Measurements from ENCODE around the gene MED25. TPM values are rescaled to one million over a fixed set of nuclear protein-coding genes. Genes with fewer than 3 reads are reported as not detected.

MED25 gene
- polyA plus RNA-seq, 1 donor from 2014 or later, result 18.9 TPM

DNA sequence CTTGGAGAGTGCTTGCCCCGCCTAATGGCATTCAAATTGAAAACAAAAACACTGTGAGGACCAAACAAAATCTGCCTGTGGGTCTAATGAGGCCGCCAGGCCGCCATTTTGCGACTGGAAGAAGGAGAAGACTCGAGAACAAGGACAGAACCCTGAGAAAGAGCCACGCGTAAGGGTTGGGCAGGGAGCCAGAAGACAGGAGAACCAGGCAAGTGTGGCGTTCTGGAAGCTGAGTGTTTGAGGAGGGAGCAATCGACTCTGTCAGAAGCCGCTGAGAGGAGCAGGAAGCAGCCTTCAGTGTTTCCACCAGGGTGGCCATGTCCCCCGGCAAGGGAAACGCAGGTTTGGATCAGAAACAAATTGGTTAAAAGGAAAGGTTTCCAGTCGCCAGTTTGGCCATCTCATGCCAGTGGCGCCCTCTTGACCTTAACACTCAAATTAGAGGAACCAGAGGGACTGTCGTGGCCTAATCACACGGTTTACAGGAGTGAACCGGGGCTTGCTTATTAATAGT is 22.7 kb downstream of the MED25 start:
- no peak for TF ChIP-seq MXI1 (conservative IDR thresholded peaks at IDR 0.05; ENCODE audit: poor library complexity, severe bottlenecking)
- TF ChIP-seq, protein P1, sequence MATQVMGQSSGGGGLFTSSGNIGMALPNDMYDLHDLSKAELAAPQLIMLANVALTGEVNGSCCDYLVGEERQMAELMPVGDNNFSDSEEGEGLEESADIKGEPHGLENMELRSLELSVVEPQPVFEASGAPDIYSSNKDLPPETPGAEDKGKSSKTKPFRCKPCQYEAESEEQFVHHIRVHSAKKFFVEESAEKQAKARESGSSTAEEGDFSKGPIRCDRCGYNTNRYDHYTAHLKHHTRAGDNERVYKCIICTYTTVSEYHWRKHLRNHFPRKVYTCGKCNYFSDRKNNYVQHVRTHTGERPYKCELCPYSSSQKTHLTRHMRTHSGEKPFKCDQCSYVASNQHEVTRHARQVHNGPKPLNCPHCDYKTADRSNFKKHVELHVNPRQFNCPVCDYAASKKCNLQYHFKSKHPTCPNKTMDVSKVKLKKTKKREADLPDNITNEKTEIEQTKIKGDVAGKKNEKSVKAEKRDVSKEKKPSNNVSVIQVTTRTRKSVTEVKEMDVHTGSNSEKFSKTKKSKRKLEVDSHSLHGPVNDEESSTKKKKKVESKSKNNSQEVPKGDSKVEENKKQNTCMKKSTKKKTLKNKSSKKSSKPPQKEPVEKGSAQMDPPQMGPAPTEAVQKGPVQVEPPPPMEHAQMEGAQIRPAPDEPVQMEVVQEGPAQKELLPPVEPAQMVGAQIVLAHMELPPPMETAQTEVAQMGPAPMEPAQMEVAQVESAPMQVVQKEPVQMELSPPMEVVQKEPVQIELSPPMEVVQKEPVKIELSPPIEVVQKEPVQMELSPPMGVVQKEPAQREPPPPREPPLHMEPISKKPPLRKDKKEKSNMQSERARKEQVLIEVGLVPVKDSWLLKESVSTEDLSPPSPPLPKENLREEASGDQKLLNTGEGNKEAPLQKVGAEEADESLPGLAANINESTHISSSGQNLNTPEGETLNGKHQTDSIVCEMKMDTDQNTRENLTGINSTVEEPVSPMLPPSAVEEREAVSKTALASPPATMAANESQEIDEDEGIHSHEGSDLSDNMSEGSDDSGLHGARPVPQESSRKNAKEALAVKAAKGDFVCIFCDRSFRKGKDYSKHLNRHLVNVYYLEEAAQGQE (IDR thresholded peaks at IDR 0.05; ENCODE audit: borderline replicate concordance), result no peak
- no peak for TF ChIP-seq EP300 (conservative IDR thresholded peaks at IDR 0.05; ENCODE audit: poor library complexity, severe bottlenecking)
- no peak for TF ChIP-seq TAF1 (IDR thresholded peaks at IDR 0.05; ENCODE audit: low read depth)
- TF ChIP-seq RAD21 (conservative IDR thresholded peaks at IDR 0.05), result no peak
- TF ChIP-seq POLR2AphosphoS5 (IDR thresholded peaks at IDR 0.05), result no peak
- no peak for TF ChIP-seq EZH2 (IDR thresholded peaks at IDR 0.05; ENCODE audit: borderline replicate concordance, insufficient read depth, low read length, poor library complexity, severe bottlenecking)
- TF ChIP-seq, protein P2, sequence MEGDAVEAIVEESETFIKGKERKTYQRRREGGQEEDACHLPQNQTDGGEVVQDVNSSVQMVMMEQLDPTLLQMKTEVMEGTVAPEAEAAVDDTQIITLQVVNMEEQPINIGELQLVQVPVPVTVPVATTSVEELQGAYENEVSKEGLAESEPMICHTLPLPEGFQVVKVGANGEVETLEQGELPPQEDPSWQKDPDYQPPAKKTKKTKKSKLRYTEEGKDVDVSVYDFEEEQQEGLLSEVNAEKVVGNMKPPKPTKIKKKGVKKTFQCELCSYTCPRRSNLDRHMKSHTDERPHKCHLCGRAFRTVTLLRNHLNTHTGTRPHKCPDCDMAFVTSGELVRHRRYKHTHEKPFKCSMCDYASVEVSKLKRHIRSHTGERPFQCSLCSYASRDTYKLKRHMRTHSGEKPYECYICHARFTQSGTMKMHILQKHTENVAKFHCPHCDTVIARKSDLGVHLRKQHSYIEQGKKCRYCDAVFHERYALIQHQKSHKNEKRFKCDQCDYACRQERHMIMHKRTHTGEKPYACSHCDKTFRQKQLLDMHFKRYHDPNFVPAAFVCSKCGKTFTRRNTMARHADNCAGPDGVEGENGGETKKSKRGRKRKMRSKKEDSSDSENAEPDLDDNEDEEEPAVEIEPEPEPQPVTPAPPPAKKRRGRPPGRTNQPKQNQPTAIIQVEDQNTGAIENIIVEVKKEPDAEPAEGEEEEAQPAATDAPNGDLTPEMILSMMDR (IDR thresholded peaks at IDR 0.05; ENCODE audit: poor library complexity, severe bottlenecking), result no peak
- no peak for TF ChIP-seq SMC3 (conservative IDR thresholded peaks at IDR 0.05; ENCODE audit: poor library complexity)
- Histone ChIP-seq H3K4me2 (ENCODE audit: low read length) (no peak overlapping the region), H3K9me2 (ENCODE audit: insufficient read depth, low read length) (no peaks in the 10 kb centered on the region), H3K27ac (ENCODE audit: low read length) (no peak overlapping the region), H3K4me3 (ENCODE audit: low read length) (no peak overlapping the region), H3K9me3 (ENCODE audit: low read length) (no peaks in the 10 kb centered on the region), H3K79me2 (replicated peaks; ENCODE audit: insufficient read depth, low read length) (no peaks in the 10 kb centered on the region), H3K36me3 (ENCODE audit: insufficient read depth, low read length) (peaks cover 5% of the 10 kb centered on the region), H3K9ac (ENCODE audit: low read length) (no peak overlapping the region), H3F3A (ENCODE audit: insufficient read depth, low read length, poor library complexity, severe bottlenecking) (no peaks in the 10 kb centered on the region), H2AFZ (ENCODE audit: low read depth, low read length) (no peak overlapping the region), H4K20me1 (ENCODE audit: insufficient read depth) (no peaks in the 10 kb centered on the region), H3K27me3 (ENCODE audit: insufficient read depth, low read depth, low read length) (no peaks in the 10 kb centered on the region)

DNA sequence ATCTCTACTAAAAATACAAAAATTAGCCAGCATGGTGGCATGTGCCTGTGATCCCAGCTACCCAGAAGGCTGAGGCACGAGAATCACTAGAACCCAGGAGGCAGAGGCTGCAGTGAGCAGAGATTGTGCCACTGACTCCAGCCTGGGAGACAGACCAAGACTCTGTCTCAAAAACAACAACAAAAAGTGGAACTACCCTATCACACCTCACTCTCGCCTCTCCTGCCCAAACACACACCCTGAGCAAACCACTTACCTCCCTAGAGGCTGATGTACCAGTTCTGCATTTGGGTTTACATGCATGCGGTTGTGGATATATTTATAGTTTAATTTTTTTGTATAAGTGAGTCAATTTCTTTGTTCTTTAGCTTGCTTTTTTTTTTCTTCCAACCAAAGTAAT is 25.2 kb downstream of the MED25 start:
- H2AFZ ChIP-seq (ENCODE audit: low read depth, low read length), result no peak overlapping the region
- peaks cover 5% of the 10 kb centered on the region for H3K36me3 ChIP-seq (ENCODE audit: insufficient read depth, low read length)
- no peaks in the 10 kb centered on the region for H3F3A ChIP-seq (ENCODE audit: insufficient read depth, low read length, poor library complexity, severe bottlenecking)
- no peak overlapping the region for H3K27ac ChIP-seq (ENCODE audit: low read length)
- H3K9me3 ChIP-seq (ENCODE audit: low read length), result no peaks in the 10 kb centered on the region
- no peak overlapping the region for H3K9ac ChIP-seq (ENCODE audit: low read length)
- no peaks in the 10 kb centered on the region for H3K79me2 ChIP-seq (replicated peaks; ENCODE audit: insufficient read depth, low read length)
- H4K20me1 ChIP-seq (ENCODE audit: insufficient read depth), result no peaks in the 10 kb centered on the region
- no peak for TF ChIP-seq SMC3 (conservative IDR thresholded peaks at IDR 0.05; ENCODE audit: poor library complexity)
- TF ChIP-seq TAF1 (IDR thresholded peaks at IDR 0.05; ENCODE audit: low read depth), result no peak
- no peak for TF ChIP-seq RAD21 (conservative IDR thresholded peaks at IDR 0.05)
- TF ChIP-seq, protein P1 (IDR thresholded peaks at IDR 0.05; ENCODE audit: borderline replicate concordance), result no peak
- TF ChIP-seq EP300 (conservative IDR thresholded peaks at IDR 0.05; ENCODE audit: poor library complexity, severe bottlenecking), result no peak
- no peak for TF ChIP-seq EZH2 (IDR thresholded peaks at IDR 0.05; ENCODE audit: borderline replicate concordance, insufficient read depth, low read length, poor library complexity, severe bottlenecking)
- no peak for TF ChIP-seq POLR2AphosphoS5 (IDR thresholded peaks at IDR 0.05)
- TF ChIP-seq, protein P2 (IDR thresholded peaks at IDR 0.05; ENCODE audit: poor library complexity, severe bottlenecking), result no peak
- no peak for TF ChIP-seq MXI1 (conservative IDR thresholded peaks at IDR 0.05; ENCODE audit: poor library complexity, severe bottlenecking)
- no peak overlapping the region for H3K4me2 ChIP-seq (ENCODE audit: low read length)
- H3K4me3 ChIP-seq (ENCODE audit: low read length), result no peak overlapping the region
- H3K9me2 ChIP-seq (ENCODE audit: insufficient read depth, low read length), result no peaks in the 10 kb centered on the region
- H3K27me3 ChIP-seq (ENCODE audit: insufficient read depth, low read depth, low read length), result no peaks in the 10 kb centered on the region
